Astrocyte of the cerebellum (primary cell): ENCODE data around the gene CGB8.
A peak's percentile ranks its signal among the peaks of the same experiment; 100 is the strongest.

Experiments
- DNase-seq: peaks from one replicate; pipeline ENCODE4 v3.0.0-alpha.2; 2011; ENCODE audit warnings: low read depth
- H3K4me3 ChIP-seq: 2 replicates; pipeline ENCODE4 v1.5.1; 2011; ENCODE audit warnings: mild to moderate bottlenecking, low read depth, low read length, moderate library complexity
- CTCF ChIP-seq: IDR thresholded peaks from 2 replicates; pipeline ENCODE4 v1.5.1; 2012; ENCODE audit warnings: low read length, low read depth, moderate library complexity, mild to moderate bottlenecking; ENCODE audit errors: missing control alignments
- in situ Hi-C: cut with HindIII; loops from 2 replicates; pipeline ENCODE4 v1.10.0; 2017; ENCODE audit warnings: low sequenced_read_pairs

Gene CGB8

GRCh38 chr19:49064768-49065611 lies 16.1 kb upstream of the CGB8 start, which contains the start of gene NTF4:
TSS of gene NTF4 (minus strand) at chr19:49064818. CDS start at chr19:49061997, 2,821 bp downstream.
- TF ChIP-seq CTCF: no peak
- H3K4me3 ChIP-seq: peak within 1 kb of the TSS; percentile 32
- DNase-seq: no peak
- in situ Hi-C loops: no loop called here

DNA sequence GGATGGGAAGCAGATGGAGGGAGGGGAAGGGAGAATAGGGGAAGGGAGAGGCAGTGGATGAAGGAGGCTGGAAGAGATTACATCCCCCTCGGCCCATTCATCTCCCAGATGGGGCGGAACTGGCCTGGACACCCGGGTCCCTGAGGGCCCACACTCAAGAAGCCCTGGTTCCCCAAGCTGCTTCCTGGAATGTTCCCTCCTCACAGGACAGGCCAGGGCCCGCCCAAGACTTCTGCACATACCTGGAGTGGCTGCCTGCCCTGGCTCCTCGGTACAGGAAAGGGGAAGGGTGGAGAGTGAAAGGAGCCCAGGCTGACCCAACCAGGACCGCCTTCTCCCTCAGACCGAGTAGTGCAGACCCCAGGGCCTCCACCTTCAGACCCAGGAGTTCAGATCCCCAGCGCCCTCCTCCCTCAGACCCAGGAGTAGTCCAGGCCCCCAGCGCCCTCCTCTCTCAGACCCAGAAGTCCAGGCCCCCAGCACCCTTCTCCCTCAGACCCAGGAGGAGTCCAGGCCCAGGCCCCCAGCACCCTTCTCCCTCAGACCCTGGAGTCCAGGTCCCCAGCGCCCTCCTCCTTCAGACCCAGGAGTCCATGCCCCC lies 15.2 kb upstream of the CGB8 start:
- in situ Hi-C loops: no loop called here
- peak overlapping the region; percentile 32 for H3K4me3 ChIP-seq

GRCh38 chr19:49061445-49061844 lies 12.5 kb upstream of the CGB8 start:
- H3K4me3 ChIP-seq: no peak overlapping the region
- in situ Hi-C loops: no loop called here
- DNase-seq: no peak
- TF ChIP-seq CTCF: no peak

More for the DNA sequence above, 15.2 kb upstream of the CGB8 start:
- TF ChIP-seq CTCF: no peak
- no peak for DNase-seq

- in situ Hi-C loops: no loop called here
- no peak overlapping the region for H3K4me3 ChIP-seq
- no peak for DNase-seq
- no peak for TF ChIP-seq CTCF
Measured at GRCh38 chr19:49061000-49061399, 12.1 kb upstream of the CGB8 start.

- no peak for TF ChIP-seq CTCF
- no peak overlapping the region for H3K4me3 ChIP-seq
- no peak for DNase-seq
- in situ Hi-C loops: no loop called here
Measured at GRCh38 chr19:49059053-49059452, 10.1 kb upstream of the CGB8 start.

DNA sequence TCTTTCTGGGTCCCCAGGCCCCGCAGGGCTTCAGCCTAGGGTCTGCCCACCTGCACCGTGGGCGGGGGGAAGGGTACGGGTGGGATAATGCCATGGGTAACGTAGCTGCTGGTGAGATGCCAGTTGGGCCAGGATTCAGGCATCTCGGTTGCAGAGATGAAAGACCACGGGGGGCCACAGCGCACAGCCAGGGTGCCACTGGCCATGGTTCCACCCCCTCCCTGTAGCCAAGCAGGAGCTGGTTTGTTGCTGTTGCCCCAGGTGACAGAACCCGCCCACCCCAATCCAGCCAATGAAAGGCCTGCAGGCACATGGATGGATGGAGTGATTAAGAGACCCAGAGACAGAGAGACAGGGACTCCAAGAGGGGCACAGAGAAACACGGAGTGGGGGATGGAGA lies 9.7 kb upstream of the CGB8 start:
- in situ Hi-C loops: no loop called here
- no peak for TF ChIP-seq CTCF
- peak; percentile 18 for DNase-seq
- no peak overlapping the region for H3K4me3 ChIP-seq
